HG03354 (cell line): ENCODE measurements around the gene TLX2.

Source experiments
- ATAC-seq: cut with Tn5 transposase; IDR thresholded peaks from one replicate; pipeline ENCODE4 v1.9.1; 2021; ENCODE audit warnings: mild to moderate bottlenecking; ENCODE audit not compliant: unreplicated experiment, poor library complexity, severe bottlenecking

The TLX2 gene

DNA sequence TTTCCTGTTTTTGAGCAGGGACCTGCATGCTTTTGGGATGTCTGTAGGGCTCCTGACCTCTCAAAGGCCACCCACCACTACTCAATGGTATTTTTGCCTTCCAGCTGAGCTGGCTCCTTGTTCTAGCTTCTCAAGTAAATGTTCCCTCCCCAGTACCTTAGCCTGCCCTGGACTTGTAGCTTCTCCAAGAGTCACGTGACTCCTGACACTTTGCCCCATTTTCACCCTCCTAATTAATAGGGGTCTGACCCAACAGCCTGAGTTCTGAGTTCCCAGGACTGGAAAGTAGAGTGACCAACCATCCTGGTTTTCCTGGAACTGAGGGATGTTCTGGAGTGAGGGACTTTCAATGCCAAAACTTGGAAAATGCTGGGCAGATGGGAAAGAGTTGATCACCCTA lies 18.8 kb upstream of the TLX2 start:
- no peak for ATAC-seq

DNA sequence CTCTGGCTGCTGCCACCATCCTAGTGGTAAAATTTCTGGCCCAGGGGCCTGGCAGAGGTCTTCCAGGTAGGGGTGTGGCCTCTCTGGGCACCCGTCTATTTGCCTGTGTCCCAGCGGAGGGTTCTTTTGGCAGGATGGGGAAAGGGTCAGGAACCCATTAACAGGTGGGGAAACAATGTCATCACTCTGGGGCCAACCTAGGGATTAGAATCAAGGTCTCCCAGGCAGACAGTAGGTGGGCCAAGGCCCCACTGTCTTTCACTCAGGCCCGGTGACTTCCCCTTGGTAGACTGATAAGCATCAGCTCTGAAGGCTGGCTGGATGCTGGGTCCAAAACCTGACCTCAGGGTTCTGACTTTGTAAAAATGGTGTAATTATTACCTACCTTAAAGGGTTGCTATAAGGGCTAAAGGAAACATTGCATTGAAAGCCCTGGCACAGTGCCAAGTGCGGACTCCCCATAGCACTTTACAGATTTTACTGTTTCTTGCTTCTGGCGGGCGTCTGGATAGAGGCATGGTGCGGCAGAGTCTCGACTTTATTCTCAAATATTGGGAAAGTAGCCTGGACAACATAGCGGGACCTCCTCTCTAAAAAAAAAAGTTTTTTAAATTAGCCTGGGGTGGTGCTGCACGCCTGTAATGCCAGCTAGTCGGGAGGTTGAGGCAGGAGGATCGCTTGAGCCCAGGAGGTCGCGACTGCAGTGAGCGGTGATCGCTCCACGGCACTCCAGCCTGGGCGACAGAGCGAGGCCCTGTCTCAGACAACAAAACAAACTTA lies 17.1 kb upstream of the TLX2 start:
- ATAC-seq: no peak

DNA sequence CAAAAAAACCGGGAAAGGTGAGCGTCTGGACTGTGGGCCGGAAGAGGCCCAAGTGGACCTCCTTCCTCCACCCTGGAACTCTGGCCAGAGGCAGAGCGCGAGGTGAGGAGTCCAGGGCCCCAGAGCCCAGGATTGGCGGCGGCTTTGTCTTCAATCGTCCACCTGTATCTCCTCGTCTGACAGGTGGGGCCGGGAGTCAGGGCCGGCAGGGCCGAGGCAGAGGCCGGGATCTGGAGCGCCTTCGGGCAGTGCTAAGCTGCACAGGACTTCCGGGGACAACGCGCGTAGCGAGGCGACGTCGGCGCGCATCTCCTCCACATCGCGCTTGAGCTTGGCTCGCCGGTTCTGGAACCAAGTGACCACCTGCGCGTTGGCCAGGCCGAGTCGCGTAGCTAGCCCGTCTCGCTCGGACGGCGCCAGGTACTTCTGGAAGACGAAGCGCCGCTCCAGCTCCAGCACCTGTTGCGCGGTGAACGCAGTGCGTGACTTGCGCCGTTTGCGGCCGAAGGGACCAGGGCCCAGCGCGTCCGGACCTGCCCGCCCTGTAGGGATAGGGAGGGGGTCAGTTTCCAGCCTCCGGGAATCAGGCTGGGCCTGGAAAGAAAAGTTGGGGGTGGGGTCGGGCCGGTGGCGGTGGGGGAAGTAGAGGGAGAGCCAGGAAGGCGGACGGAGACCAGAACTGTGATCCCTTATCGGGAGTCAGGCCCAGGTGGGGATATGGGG lies 16.3 kb upstream of the TLX2 start:
- no peak for ATAC-seq

DNA sequence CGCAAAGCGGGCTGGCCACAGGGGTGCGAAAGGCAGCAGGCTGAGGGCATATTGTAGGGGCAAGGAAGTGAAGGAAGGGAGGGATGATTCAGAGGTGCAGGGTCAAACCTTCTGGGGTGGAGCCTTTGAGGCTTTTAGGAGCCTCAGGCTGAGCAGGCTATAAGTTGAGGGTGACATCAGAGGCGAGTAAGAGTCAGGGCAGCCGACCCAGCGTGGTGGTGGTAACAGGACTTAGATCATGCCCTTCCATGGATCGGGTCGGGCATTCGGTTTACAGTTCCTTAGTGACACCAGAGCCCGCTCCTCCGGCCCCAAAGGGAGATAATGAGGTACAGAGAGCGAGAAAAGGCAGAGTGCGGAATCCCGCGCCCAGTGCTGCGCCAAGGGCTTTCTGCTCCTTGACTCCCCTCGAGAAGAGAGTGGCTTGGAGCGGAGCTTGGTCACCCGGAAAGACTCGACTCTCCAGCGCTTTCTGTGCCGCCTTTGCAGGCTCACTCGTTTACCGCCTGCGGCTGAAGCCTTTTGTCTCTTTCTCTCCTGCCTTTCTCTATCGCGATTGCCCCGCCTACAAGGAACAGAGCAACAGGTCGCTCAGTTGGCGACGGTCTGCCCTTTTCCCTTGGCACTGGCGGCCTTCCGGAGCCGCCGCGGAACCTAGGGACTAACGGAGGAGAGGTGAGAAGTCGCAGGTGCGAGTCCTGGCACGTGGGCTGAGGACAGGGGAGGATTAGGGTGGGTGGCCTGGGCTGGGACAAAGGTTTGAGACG lies 15.6 kb upstream of the TLX2 start:
- no peak for ATAC-seq

DNA sequence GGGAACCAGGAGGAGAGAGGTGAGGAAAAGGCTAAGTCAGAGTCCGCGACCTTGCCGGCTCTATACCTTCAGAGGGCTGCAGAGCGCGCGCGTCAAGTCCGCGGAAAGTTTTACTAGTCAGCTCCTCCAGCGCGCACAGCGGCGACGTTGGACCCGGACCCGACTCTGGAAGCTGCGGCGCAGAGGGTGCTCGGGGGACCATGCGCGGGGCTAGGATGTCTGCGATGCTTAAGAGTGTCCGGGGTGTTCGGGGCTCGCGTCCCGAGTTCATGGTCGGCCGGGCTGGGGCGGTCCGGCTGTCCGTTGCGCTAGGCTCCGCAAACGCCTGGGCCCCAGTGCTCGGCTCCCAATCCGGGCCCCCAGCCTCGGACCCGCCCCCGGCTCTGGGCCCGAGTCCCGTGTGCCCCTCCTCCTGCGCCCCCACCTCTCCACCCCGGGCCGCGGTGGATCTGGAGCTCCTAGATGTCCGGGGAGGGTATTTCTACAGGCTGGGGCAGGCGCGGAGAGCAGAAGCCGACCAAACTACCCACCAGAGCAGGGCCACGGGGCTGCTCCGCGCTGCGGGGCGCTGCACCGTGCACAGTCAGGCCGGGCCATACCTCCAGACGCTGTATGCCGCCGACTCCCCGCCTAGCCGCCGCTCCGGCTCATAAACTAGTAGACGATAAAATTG lies 14.8 kb upstream of the TLX2 start, which contains the start of gene LBX2:
Gene LBX2, minus strand, starts transcription at position 337 of the 673 bp plus-strand sequence. Its CDS starts 66 bp downstream, at position 271.
- ATAC-seq: no peak

DNA sequence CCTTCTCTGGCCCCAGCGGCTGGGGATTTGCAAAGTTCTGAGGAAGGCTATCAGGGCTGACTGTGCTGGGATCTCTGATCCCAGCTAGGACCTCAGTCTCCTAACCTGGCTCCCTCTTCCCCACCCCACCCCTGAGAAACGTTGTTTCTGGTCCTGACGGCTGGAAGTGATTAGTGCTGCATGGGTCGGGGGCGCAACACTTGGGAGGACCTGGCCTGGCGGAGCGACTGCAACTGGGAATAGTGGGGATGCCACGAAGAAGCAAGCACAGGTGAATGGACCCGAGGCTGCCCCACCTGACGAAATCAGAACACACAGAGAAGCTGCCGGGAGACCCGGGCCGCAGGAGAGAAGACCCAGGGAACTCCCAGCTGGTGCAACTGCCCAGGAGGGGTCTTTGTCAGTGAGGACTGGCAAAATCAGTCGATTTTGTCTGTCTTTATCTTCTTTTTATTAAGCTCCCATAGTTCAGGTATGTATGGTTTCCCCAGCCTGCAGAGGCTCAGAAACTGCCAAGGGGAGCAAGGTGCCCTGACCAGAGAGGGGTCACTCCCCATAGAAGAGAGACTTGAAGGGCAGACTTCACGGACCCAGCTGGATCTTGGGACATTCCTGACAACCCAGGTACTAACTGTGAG lies 14.2 kb upstream of the TLX2 start:
- no peak for ATAC-seq

DNA sequence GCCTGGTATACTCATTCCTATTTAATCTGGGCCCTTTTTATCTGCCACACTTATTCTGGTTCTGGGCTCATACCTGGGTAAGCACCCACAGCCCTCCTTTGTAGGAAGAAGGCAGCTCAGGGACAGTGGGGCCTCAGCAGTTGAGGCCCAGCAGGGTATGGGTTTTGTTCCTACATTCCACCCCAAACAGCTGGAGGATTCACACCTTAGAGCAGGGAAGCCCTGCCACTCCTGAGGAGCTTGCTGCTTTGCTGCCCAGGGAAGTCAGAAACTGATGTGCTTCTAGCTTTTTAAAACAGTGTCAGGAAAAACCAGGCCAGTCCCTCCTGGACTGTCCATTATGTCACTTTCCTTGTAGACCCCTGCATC lies 13.7 kb upstream of the TLX2 start:
- ATAC-seq: no peak

DNA sequence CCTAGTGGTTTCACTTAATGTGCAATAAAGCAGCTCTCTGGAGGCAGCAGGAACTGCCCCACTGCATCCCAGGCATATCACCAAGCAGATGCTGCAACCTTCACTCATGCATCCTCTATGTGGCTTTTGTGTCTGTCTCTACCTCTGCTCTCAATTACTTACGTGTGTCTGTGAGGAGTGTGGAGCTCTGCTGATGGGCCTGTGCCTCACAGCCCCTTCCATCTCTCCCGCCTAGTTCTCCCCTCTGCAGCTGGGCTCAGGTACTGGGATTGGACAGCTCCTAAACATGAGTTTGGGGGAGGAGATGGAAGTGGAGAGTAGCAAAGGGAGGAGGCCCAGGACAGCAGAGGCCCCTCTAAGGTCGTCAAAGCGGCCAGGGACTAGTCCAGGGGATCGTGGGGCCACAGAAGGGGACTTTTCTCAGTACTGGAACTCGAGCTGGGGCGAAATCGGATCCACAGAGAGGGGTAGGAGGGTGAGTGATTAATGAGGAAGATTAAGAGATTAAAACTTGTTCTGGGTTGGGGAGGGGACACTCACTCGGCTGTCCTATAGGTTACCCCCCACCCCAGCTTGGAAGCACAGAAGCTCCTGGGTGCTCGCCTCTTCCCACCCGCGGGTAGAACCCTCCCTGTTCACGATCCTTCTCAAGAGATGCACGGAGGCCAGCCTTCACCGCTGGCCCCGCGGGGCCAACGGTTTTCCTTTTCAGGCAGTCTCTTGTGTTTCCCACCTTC lies 12.7 kb upstream of the TLX2 start:
- ATAC-seq: no peak

DNA sequence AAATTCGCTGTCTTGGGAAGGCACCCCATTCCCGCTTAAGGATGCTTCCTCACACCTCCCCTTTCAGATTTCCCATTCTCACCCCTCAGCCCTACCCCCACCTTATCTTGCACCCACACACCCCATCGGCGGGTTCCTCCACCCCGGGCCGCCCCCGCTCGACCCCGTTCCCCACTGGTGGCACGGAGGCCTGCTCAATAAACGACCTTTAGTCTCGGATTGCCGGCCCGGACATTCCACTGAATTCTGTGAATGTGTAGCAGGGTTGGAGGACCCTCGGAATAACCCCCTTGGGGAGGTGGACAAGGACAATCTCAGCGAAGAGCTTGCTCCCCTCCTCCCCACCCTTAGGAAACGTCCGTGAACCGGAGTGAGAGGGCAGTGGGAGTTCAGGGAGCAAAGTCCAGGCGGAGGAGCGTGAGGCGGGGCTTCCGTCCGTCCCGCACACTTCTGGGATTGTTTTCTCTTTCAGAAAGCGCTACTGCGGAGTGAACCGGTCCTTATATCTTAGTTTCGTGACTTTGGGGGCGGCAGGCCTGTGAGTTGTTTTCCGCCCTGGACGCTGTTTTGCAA lies 12.0 kb upstream of the TLX2 start:
- ATAC-seq: no peak

DNA sequence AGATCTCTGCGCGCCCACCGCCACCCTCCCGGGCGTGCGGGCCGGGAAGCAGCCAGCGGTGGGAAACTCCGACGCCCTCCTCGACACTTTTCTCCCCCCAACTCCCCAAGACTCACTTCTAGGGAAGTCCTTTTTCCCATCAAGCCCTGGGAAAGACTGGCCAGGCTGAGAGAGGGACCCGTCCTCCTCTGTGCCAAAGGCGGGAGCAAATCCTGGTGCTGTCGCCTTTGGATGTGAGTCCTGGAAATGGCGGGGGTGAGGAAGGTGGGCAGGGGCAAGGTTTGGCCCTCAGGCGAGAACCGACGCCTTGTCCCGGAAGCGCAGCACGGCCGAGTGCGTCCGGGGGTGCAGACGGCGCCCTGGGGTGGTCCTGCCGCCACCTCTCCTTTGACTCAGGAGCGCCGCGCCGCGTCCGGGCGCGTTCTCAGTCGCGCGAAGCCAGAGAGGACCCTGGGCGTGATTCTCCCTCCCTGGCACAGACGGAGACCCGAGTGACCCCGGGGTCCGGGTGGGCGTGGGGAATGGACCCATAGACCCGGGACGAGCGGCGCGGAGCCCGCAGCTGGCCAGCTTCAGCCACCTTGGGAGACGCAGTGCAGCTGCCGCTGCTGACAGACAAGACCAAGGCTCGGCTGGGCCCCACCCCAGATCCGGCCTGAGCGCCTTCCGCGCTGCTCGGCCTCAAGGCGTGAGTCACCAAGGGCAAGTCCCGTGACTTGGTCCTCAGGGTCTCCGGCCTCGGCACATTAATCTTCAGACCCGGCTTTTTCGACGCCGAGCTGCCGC lies 11.3 kb upstream of the TLX2 start:
- peak; percentile 42 for ATAC-seq

DNA sequence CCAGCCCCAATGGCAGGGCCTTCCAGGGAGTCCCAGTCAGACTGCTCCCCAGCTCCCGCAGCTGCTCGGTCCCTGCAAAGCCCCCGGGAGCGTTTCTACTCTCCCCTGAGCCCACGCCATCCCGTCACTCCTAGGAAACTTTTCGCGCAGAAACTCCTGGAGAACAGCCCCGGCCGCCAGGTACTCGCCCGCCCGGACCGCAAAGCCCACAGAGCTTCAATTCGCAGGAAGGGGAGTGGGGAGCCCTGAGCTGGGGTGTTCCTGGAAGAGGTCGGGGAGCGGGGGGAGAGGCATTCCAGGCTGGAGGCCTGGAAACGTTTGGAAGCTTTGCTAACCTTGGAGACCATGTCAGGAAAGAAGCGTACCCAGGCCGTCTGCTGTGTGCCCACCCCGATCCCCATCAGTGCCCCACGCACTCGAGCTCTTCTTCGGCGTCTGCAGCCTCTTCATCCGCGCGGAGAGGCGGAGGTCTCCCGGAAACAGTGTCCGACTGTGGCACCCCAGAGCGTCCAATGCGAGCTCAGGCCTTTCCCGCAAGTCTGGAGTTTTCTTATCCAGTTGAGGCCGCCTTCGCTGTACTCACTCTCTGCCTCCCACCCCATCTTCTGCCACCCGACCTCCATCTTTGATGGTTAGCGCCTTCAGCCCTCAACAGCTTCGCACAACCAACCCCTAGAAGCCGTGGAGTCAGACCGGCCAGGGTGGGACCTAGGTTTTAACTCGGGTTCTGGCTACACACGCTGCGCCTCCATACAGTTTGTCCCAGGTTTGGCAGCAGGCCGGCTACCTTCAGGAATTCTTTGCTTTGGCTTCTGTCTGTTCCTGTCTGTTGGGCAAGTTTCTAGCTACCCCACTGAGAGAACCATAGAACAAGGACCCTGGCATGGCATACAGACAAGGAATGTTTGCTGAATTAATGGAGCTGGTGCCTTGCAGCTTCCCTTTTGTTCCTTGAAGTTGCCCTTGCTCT lies 10.5 kb upstream of the TLX2 start:
- ATAC-seq: no peak

DNA sequence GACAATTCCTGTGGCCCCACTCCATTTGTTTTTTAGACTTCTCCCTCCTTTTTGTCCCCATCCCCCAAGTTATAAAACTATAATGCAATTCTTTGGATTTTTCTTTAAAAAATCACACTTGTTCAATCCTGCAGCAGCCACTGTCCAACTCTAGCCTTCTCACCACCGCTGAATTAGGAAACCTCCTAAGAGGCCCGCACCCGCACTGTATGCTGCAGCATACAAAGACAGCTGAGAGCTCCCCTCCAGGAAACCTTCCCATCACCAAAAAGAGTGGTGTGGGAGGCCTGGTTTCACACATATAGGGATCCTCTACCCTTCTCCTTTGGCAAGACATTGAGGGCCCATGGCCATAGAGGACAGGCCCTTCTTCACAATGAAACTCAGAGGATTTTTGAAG lies 9.7 kb upstream of the TLX2 start:
- no peak for ATAC-seq

DNA sequence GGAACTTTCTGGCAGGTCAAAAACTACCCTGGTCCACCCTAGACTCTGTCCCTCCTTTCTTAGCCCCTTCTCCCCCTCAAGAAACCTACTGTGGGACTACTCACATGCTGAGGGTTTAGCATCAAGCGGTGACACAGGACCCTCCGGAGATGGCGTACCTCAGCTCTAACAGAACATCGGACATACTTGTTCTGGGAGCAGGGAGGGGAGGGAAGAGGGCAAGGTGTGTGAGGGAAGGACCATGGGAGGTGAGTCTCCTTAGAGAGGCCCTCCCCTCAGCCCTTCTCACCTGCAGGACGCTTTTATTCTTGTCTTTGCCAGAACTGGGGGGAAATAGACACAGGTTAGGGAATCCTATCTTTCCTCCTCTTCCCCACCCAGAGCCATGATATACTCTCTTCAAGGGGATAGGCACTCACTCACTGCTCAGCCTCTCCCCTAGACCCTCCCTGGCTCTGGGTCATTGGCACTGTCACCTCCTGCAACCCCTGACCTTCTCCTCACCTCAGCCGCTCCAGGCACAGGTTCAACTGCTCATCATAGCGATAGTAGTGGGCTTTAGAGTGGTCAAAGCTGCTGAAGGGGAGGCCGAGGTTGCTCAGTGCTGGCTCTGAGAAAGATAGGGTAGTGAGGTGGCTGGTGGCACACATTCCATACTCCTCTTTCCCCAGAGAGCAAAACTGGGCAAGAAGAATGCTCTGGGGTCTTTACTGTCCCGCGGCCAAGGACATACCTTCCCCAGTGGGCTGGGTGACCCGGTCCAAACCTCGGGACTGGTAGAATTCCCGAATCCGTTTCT lies 8.6 kb upstream of the TLX2 start:
- ATAC-seq: no peak

DNA sequence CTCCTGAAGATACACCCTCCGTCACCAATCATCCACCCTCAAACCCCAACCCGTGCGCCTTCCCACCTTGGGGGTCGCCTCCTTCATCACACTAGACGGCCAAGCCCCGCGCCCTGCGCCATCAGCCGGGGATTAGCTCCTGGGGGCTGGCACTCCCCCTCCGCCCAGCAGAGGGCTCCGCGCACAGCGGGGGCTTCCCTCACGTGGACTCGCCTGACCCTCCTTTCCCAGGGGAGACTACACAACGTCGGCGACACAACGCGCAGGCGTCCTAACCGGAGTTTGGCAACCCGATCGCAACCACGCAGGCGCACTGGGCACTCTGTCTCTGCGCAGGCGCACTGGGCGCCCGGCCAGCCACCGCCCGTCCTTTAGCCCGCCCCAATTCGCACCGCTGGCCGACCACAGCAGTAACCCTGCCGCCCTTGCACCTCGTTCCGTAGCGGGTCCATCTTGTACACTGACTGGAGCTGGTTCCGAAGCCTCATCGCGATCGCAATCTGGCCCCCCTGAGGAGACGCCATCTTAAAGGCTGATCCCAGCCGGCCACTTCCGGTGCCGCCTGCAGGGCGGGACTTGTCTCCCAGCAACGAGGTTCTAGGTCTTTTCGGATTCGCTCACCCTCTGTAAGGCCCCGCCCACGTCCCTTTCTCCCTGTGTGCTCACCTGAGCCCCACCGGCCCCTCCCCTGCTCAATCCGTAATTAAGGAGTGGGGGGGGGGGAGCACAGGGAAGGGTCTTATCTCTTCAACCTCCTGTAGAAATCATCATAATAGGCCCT lies 6.9 kb upstream of the TLX2 start, which contains the start of gene PCGF1:
Gene PCGF1, minus strand, starts transcription at position 551 of the 781 bp plus-strand sequence. Its CDS starts 27 bp downstream, at position 524.
- peak; percentile 90 for ATAC-seq

DNA sequence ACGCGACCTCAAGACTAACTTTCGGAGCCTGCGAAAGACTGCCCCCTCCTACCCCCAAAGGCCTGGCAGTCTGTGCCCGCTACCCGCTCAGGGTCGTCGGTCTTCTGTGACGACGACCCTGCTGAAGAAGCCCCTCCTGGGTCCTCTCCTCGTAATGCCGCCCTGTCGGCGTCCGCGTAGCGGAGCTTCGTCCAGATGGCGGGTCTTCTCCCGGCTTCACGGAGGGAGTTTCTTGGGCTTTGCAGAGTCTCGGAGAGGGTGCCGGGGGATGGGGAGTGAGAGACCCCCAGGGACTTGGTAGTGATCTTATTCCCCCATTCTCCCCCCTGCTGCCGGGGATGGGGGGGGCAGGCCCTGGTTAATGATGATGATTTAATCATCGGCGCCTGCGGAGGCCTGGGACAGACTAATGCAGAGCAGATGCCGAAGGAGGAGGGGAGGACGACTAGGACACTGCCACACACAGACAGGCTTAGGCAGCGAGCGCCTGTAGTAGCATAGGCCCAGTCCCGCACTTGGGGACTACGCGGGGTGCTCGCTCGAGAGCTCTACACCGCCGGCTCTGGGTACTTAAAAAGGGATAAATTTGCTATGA lies 6.2 kb upstream of the TLX2 start:
- peak; percentile 3 for ATAC-seq
